GM12878 (cell line): Measurements from ENCODE around the gene MOG. TPM values are rescaled to one million over a fixed set of nuclear protein-coding genes. Genes with fewer than 3 reads are reported as not detected.

ENCODE experiments used
- ATAC-seq: fragments of 200-7000 bp; cut with Tn5 transposase; 3 replicates; pipeline ENCODE4 v1.9.1; 2020; ENCODE audit warnings: mild to moderate bottlenecking, moderate library complexity
- BruUV-seq: library from RNA; stranded (reverse); fragments of 400-500 nt; replicated peaks from 2 replicates; lab custom pipeline; 2021; lab: Mats Ljungman, UMichigan
- CTCF ChIA-PET: fragments of 300-600 bp; sonication (Branson Sonifier 250); formaldehyde crosslinking; extraction: SDS; loops from one replicate; lab custom pipeline; 2021; ENCODE audit warnings: inconsistent platforms; lab: Yijun Ruan, JAX
- POLR2A ChIA-PET: fragments of 350-600 bp; formaldehyde crosslinking; extraction: SDS; loops from one replicate; lab custom pipeline; 2021; ENCODE audit warnings: inconsistent platforms; lab: Charles Lee
- RAD21 ChIA-PET: fragments of 300-600 bp; sonication (Branson Sonifier 250); formaldehyde crosslinking; loops from one replicate; lab custom pipeline; 2023; ENCODE audit warnings: antibody characterized with exemption; ENCODE audit not compliant: unreplicated experiment; lab: Charles Lee
- SMC1A ChIA-PET: fragments of 300-600 bp; sonication (Branson Sonifier 250); formaldehyde crosslinking; loops from one replicate; lab custom pipeline; 2023; ENCODE audit not compliant: unreplicated experiment, uncharacterized antibody; lab: Charles Lee
- DNase-seq: peaks from one replicate; pipeline ENCODE4 v3.0.0-alpha.2; 2011; ENCODE audit warnings: low read depth, low spot score
- FAIRE-seq: peaks from 3 replicates; lab custom pipeline; 2011; peaks lifted over from hg19 to GRCh38; lab: Jason Lieb, UNC
- H2AFZ ChIP-seq: 2 replicates; pipeline ENCODE4 v1.6.0; 2011; ENCODE audit warnings: low read depth, low read length, control low read depth; ENCODE audit not compliant: control insufficient read depth
- H3K27ac ChIP-seq: 2 replicates; pipeline ENCODE4 v1.5.1; 2011; ENCODE audit warnings: control low read depth; ENCODE audit not compliant: control insufficient read depth, insufficient read depth
- H3K27me3 ChIP-seq, 2 experiments: replicated peaks in 1 of 2; 2 replicates each; pipeline versions ENCODE4 v1.6.0 to v1.6.1; 2011; ENCODE audit warnings: low read length in 1 of 2; ENCODE audit not compliant: control insufficient read depth in 2 of 2, insufficient read depth in 2 of 2
- H3K36me3 ChIP-seq, 2 experiments: 2 replicates each; pipeline ENCODE4 v1.5.1; 2011; ENCODE audit warnings: low read length in 1 of 2; ENCODE audit not compliant: control insufficient read depth in 2 of 2, insufficient read depth in 2 of 2
- H3K4me1 ChIP-seq: 2 replicates; pipeline ENCODE4 v1.6.1; 2011; ENCODE audit warnings: mild to moderate bottlenecking, low read length, moderate library complexity, mixed read lengths; ENCODE audit not compliant: control insufficient read depth, insufficient read depth
- H3K4me2 ChIP-seq: 2 replicates; pipeline ENCODE4 v1.6.0; 2011; ENCODE audit warnings: control low read depth; ENCODE audit not compliant: control insufficient read depth, insufficient read depth
- H3K4me3 ChIP-seq: fragments of 200-600 bp; sonication (generic); 2 replicates; pipeline ENCODE4 v1.5.1; 2016
- H3K79me2 ChIP-seq: 2 replicates; pipeline ENCODE4 v1.6.0; 2011; ENCODE audit warnings: low read length; ENCODE audit not compliant: control insufficient read depth, insufficient read depth
- H3K9ac ChIP-seq: 2 replicates; pipeline ENCODE4 v1.8.0; 2011; ENCODE audit warnings: low read length, control low read depth, mixed read lengths; ENCODE audit not compliant: control insufficient read depth, insufficient read depth
- H3K9me3 ChIP-seq: replicated peaks from 3 replicates; pipeline ENCODE4 v1.5.1; 2011; ENCODE audit warnings: mild to moderate bottlenecking, low read length; ENCODE audit not compliant: control insufficient read depth, insufficient read depth
- H4K20me1 ChIP-seq: 2 replicates; pipeline ENCODE4 v1.6.0; 2011; ENCODE audit not compliant: control insufficient read depth, insufficient read depth
- BCL11A ChIP-seq: IDR thresholded peaks from 2 replicates; pipeline ENCODE4 v1.6.1; 2011; ENCODE audit warnings: low read depth, low read length
- JUNB ChIP-seq: IDR thresholded peaks from 2 replicates; pipeline ENCODE4 v1.6.1; 2016; ENCODE audit warnings: antibody characterized with exemption, mild to moderate bottlenecking
- SREBF2 ChIP-seq: IDR thresholded peaks from 2 replicates; pipeline ENCODE4 v1.6.1; 2012; ENCODE audit warnings: mild to moderate bottlenecking, low read length
- STAT1 ChIP-seq: fragments of 450-650 bp; conservative IDR thresholded peaks from 2 replicates; pipeline ENCODE4 v1.6.1; 2014; ENCODE audit warnings: antibody characterized with exemption, mild to moderate bottlenecking
- YBX1 ChIP-seq: fragments of 450-650 bp; IDR thresholded peaks from 2 replicates; pipeline ENCODE4 v1.6.1; 2016; ENCODE audit warnings: antibody characterized with exemption
- ZBED1 ChIP-seq: IDR thresholded peaks from 2 replicates; pipeline ENCODE4 v1.6.1; 2016; ENCODE audit warnings: borderline replicate concordance
- ZZZ3 ChIP-seq: IDR thresholded peaks from 2 replicates; pipeline ENCODE4 v1.6.1; 2011; ENCODE audit warnings: low read depth; ENCODE audit not compliant: control insufficient read depth, insufficient read length
- WGBS: methylation state at CpG from one replicate; pipeline ENCODE4 v1.1.6; 2016; ENCODE audit warnings: low lambda C conversion rate; ENCODE audit not compliant: insufficient replicate concordance, insufficient coverage; ENCODE audit errors: missing lambda C conversion rate; 5-methylcytosine and 5-hydroxymethylcytosine counted together
- in situ Hi-C: fragments of 300-500 bp; cut with MboI; formaldehyde crosslinking; loops from 9 replicates; pipeline ENCODE4 v1.14.3; 2018; ENCODE audit warnings: mixed read lengths
- intact Hi-C: fragments of 100-400 bp; cut with micrococcal nuclease; formaldehyde crosslinking; loops from one replicate; pipeline ENCODE4 v1.14.2; 2022; ENCODE audit not compliant: unreplicated experiment
- polyA plus RNA-seq, 11 experiments: library from polyadenylated mRNA; depleted of rRNA in 4 of 11; unstranded in 6 of 11; stranded (reverse) in 5 of 11; fragments of >200 nt; fragmentation: Nextera tagmentation in 4 of 11; fragmentation: Illumina TruSeq in 1 of 11; extraction: Ambion mirVana in 4 of 11; extraction: Trizol in 1 of 11; gene quantifications; 1 replicate in 1 of 11; 2 replicates in 10 of 11; pipeline versions ENCODE4 v1.2.1 to v1.2.3, GENCODE V29; 2011 to 2016; ENCODE audit warnings: inconsistent platforms in 2 of 11, missing spikeins in 2 of 11, low read depth in 1 of 11
- total RNA-seq, 4 experiments: library from RNA; depleted of rRNA in 3 of 4; stranded (reverse); fragments of >200 nt in 3 of 4; fragmentation: Illumina TruSeq in 1 of 4; extraction: Trizol in 1 of 4; gene quantifications; 2 replicates each; pipeline versions ENCODE4 v1.2.1 to v1.2.3, GENCODE V29; 2013 to 2021
- TF ChIP-seq, protein P1 (sequence below): fragments of 450-650 bp; IDR thresholded peaks from 2 replicates; pipeline ENCODE4 v1.6.1; 2017; ENCODE audit warnings: mild to moderate bottlenecking, moderate library complexity
- TF ChIP-seq, protein P2 (sequence below): fragments of 450-650 bp; formaldehyde crosslinking; IDR thresholded peaks from 2 replicates; pipeline ENCODE4 v1.4.0; 2020; ENCODE audit warnings: mild to moderate bottlenecking, moderate library complexity
- TF ChIP-seq, protein P3 (sequence below): IDR thresholded peaks from 2 replicates; pipeline ENCODE4 v1.6.1; 2012; ENCODE audit warnings: low read depth, low read length, improper control_type of control experiment

MOG gene
- total and polyA plus RNA-seq, 10 of the 15 experiments (the other 5 are each of a cell fraction or from before 2014, with no cell fraction given), result not detected

DNA sequence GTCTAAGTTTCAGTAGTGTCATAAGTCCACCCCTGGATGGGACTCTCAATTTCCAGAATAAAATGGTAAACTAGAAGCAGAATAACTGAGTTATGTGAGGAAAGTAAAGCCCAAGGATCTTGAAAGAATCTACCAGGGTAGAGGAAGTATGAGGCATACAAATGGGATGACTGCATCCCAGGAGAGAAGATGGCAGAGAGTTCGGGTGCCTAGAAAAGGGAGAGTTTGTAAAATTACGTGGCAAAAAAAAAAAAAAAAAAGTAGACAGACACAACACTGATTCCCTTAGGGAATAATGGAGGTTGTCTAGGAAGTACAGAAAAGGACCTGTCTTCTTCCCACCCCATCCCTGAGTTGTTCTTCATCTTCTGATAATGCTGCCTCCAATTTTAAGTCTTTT is 27.3 kb upstream of the MOG start (continued):
- no peak for TF ChIP-seq YBX1
- TF ChIP-seq, protein P1, sequence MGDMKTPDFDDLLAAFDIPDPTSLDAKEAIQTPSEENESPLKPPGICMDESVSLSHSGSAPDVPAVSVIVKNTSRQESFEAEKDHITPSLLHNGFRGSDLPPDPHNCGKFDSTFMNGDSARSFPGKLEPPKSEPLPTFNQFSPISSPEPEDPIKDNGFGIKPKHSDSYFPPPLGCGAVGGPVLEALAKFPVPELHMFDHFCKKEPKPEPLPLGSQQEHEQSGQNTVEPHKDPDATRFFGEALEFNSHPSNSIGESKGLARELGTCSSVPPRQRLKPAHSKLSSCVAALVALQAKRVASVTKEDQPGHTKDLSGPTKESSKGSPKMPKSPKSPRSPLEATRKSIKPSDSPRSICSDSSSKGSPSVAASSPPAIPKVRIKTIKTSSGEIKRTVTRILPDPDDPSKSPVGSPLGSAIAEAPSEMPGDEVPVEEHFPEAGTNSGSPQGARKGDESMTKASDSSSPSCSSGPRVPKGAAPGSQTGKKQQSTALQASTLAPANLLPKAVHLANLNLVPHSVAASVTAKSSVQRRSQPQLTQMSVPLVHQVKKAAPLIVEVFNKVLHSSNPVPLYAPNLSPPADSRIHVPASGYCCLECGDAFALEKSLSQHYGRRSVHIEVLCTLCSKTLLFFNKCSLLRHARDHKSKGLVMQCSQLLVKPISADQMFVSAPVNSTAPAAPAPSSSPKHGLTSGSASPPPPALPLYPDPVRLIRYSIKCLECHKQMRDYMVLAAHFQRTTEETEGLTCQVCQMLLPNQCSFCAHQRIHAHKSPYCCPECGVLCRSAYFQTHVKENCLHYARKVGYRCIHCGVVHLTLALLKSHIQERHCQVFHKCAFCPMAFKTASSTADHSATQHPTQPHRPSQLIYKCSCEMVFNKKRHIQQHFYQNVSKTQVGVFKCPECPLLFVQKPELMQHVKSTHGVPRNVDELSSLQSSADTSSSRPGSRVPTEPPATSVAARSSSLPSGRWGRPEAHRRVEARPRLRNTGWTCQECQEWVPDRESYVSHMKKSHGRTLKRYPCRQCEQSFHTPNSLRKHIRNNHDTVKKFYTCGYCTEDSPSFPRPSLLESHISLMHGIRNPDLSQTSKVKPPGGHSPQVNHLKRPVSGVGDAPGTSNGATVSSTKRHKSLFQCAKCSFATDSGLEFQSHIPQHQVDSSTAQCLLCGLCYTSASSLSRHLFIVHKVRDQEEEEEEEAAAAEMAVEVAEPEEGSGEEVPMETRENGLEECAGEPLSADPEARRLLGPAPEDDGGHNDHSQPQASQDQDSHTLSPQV, result no peak
- TF ChIP-seq JUNB, result no peak

DNA sequence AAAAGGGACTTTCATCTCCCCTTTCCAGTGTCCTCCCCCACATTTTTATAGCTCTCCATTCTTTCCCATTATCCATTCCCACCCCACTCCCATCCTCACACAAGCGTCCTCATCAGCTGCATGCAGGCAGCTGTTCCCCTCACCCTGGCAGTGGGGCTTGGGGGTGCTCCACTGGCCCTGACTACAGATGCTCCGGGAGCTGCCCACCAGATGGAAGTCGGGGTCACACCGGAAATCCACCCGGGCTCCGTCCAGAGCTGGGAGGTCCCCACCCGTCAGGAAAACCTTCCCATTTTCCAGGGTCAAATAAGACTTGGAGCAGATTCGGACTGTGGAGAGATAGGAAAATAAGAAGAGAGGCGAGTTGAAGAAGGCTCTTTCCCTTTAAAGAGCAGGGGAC is 26.6 kb upstream of the MOG start:
- H3K9ac ChIP-seq, result no peak overlapping the region
- POLR2A ChIA-PET, result no interaction called here
- H2AFZ ChIP-seq, result no peak overlapping the region
- no peak for DNase-seq
- in situ Hi-C loops, result no loop called here
- H3K79me2 ChIP-seq, result no peaks in the 10 kb centered on the region
- no peak overlapping the region for H3K27ac ChIP-seq
- no peak for FAIRE-seq
- BruUV-seq, result no TSS peak
- WGBS, result 78% methylated on average over 9 of the region's 9 CpGs
- TF ChIP-seq SREBF2 (no peak), STAT1 (no peak), ZBED1 (no peak), BCL11A (no peak), ZZZ3 (no peak)
- TF ChIP-seq, protein P2, sequence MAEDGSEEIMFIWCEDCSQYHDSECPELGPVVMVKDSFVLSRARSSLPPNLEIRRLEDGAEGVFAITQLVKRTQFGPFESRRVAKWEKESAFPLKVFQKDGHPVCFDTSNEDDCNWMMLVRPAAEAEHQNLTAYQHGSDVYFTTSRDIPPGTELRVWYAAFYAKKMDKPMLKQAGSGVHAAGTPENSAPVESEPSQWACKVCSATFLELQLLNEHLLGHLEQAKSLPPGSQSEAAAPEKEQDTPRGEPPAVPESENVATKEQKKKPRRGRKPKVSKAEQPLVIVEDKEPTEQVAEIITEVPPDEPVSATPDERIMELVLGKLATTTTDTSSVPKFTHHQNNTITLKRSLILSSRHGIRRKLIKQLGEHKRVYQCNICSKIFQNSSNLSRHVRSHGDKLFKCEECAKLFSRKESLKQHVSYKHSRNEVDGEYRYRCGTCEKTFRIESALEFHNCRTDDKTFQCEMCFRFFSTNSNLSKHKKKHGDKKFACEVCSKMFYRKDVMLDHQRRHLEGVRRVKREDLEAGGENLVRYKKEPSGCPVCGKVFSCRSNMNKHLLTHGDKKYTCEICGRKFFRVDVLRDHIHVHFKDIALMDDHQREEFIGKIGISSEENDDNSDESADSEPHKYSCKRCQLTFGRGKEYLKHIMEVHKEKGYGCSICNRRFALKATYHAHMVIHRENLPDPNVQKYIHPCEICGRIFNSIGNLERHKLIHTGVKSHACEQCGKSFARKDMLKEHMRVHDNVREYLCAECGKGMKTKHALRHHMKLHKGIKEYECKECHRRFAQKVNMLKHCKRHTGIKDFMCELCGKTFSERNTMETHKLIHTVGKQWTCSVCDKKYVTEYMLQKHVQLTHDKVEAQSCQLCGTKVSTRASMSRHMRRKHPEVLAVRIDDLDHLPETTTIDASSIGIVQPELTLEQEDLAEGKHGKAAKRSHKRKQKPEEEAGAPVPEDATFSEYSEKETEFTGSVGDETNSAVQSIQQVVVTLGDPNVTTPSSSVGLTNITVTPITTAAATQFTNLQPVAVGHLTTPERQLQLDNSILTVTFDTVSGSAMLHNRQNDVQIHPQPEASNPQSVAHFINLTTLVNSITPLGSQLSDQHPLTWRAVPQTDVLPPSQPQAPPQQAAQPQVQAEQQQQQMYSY (CRISPR knock-in tag), result no peak
- TF ChIP-seq, protein P3, sequence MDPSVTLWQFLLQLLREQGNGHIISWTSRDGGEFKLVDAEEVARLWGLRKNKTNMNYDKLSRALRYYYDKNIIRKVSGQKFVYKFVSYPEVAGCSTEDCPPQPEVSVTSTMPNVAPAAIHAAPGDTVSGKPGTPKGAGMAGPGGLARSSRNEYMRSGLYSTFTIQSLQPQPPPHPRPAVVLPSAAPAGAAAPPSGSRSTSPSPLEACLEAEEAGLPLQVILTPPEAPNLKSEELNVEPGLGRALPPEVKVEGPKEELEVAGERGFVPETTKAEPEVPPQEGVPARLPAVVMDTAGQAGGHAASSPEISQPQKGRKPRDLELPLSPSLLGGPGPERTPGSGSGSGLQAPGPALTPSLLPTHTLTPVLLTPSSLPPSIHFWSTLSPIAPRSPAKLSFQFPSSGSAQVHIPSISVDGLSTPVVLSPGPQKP, result no peak
- TF ChIP-seq, all 136 proteins: peak for 0
- intact Hi-C loops, result no loop called here
- Histone ChIP-seq H3K4me1 (peaks cover 16% of the 10 kb centered on the region), H3K4me2 (no peak overlapping the region), H3K9me3 (no peaks in the 10 kb centered on the region), H4K20me1 (no peaks in the 10 kb centered on the region), H3K36me3 (no peaks in the 10 kb centered on the region), H3K4me3 (no peak overlapping the region), H3K27me3 (no peaks in the 10 kb centered on the region)
- RAD21 ChIA-PET, result no interaction called here
- ATAC-seq, result no peak
- SMC1A ChIA-PET, result no interaction called here
- CTCF ChIA-PET, result interaction anchor here (1.3 to 1.8 kb wide), 2 partner anchors 20 to 23 kb away, joined by 3 to 11 read pairs; no protein-coding TSS in a partner anchor
